PC-9 (cell line): Measurements from ENCODE around the gene CNKSR3. TPM values are rescaled to one million over a fixed set of nuclear protein-coding genes. Genes with fewer than 3 reads are reported as not detected.
A peak's percentile ranks its signal among the peaks of the same experiment; 100 is the strongest.

Experiments
- BruUV-seq: library from RNA; stranded (reverse); fragments of 400-500 nt; replicated peaks from 2 replicates; lab custom pipeline; 2021; lab: Mats Ljungman, UMichigan
- CTCF ChIA-PET: fragments of 300-600 bp; sonication (Branson Sonifier 250); formaldehyde crosslinking; loops from one replicate; lab custom pipeline; 2022; ENCODE audit warnings: antibody characterized with exemption; lab: Charles Lee
- POLR2A ChIA-PET: fragments of 300-600 bp; sonication (Branson Sonifier 250); formaldehyde crosslinking; loops from one replicate; lab custom pipeline; 2022; ENCODE audit warnings: antibody characterized with exemption; ENCODE audit not compliant: unreplicated experiment; lab: Charles Lee
- DNase-seq, 2 experiments: peaks; one replicate each; pipeline versions ENCODE4 v3.0.0 to v3.0.0-alpha.2; 2015 to 2022; ENCODE audit warnings: mixed read lengths in 1 of 2
- H2AFZ ChIP-seq: fragments of 200-600 bp; sonication (generic); 2 replicates; pipeline ENCODE4 v1.8.1; 2017; ENCODE audit warnings: antibody characterized with exemption
- H3F3A ChIP-seq: fragments of 200-600 bp; sonication (generic); 2 replicates; pipeline ENCODE4 v1.8.1; 2017; ENCODE audit warnings: antibody characterized with exemption, mild to moderate bottlenecking, low read depth; ENCODE audit not compliant: insufficient read depth
- H3K27ac ChIP-seq: fragments of 200-600 bp; sonication (generic); 2 replicates; pipeline ENCODE4 v1.6.1; 2016; ENCODE audit warnings: mixed run types
- H3K27me3 ChIP-seq: fragments of 200-600 bp; sonication (generic); 2 replicates; pipeline ENCODE4 v1.6.1; 2016; ENCODE audit warnings: low read depth, mixed run types; ENCODE audit not compliant: insufficient read depth
- H3K36me3 ChIP-seq: fragments of 200-600 bp; sonication (generic); 2 replicates; pipeline ENCODE4 v1.6.1; 2016; ENCODE audit warnings: low read depth, mixed run types
- H3K4me1 ChIP-seq: fragments of 200-600 bp; sonication (generic); replicated peaks from 2 replicates; pipeline ENCODE4 v1.6.1; 2016; ENCODE audit warnings: mixed run types; ENCODE audit not compliant: insufficient read depth
- H3K4me2 ChIP-seq: fragments of 200-600 bp; sonication (generic); 2 replicates; pipeline ENCODE4 v1.6.1; 2017; ENCODE audit warnings: mixed run types
- H3K4me3 ChIP-seq: fragments of 200-600 bp; sonication (generic); 2 replicates; pipeline ENCODE4 v1.6.1; 2016; ENCODE audit warnings: mixed run types
- H3K79me2 ChIP-seq: fragments of 200-600 bp; sonication (generic); 2 replicates; pipeline ENCODE4 v1.6.1; 2017; ENCODE audit warnings: low read depth, mixed run types
- H3K9me2 ChIP-seq: fragments of 200-600 bp; sonication (generic); 2 replicates; pipeline ENCODE4 v1.8.1; 2017; ENCODE audit warnings: mild to moderate bottlenecking; ENCODE audit not compliant: insufficient read depth
- H3K9me3 ChIP-seq: fragments of 200-600 bp; sonication (generic); 2 replicates; pipeline ENCODE4 v1.8.1; 2016; ENCODE audit warnings: low read depth; ENCODE audit not compliant: insufficient read depth
- H4K20me1 ChIP-seq: fragments of 200-600 bp; sonication (generic); 2 replicates; pipeline ENCODE4 v1.8.1; 2017; ENCODE audit not compliant: insufficient read depth
- CTCF ChIP-seq: fragments of 200-600 bp; sonication (generic); conservative IDR thresholded peaks from 2 replicates; pipeline ENCODE4 v1.6.1; 2017; ENCODE audit warnings: mixed run types, antibody characterized with exemption, mild to moderate bottlenecking, moderate library complexity
- EZH2 ChIP-seq: fragments of 200-600 bp; sonication (generic); IDR thresholded peaks from 2 replicates; pipeline ENCODE4 v1.8.0; 2017; ENCODE audit warnings: antibody characterized with exemption, low read depth
- intact Hi-C: fragments of 100-400 bp; cut with micrococcal nuclease; formaldehyde crosslinking; loops from one replicate; pipeline ENCODE4 v1.10.0; 2022; ENCODE audit not compliant: unreplicated experiment
- total RNA-seq: library from RNA; stranded (reverse); gene quantifications from 2 replicates; pipeline ENCODE4 v1.2.3, GENCODE V29; 2021

CNKSR3 gene
- total RNA-seq, 1 experiment from 2014 or later, result 4.7 TPM

GRCh38 chr6:154361476-154361875 is 149.0 kb downstream of the CNKSR3 start:
- Histone ChIP-seq H3K36me3 (no peaks in the 10 kb centered on the region), H3K9me3 (no peaks in the 10 kb centered on the region), H3K27ac (no peak overlapping the region), H3K79me2 (no peaks in the 10 kb centered on the region), H4K20me1 (no peaks in the 10 kb centered on the region), H3K9me2 (no peaks in the 10 kb centered on the region), H3F3A (no peaks in the 10 kb centered on the region), H3K4me1 (no peaks in the 10 kb centered on the region), H3K4me2 (no peak overlapping the region), H3K27me3 (no peaks in the 10 kb centered on the region), H2AFZ (no peak overlapping the region), H3K4me3 (no peak overlapping the region)
- no TSS peak for BruUV-seq
- no peak for DNase-seq
- no peak for TF ChIP-seq EZH2
- intact Hi-C loops, result no loop called here
- POLR2A ChIA-PET, result no interaction called here
- CTCF ChIA-PET, result no interaction called here

- no peak overlapping the region for H2AFZ ChIP-seq
- no peak overlapping the region for H3K27ac ChIP-seq
- no peaks in the 10 kb centered on the region for H3K9me3 ChIP-seq
- H3K36me3 ChIP-seq, result no peaks in the 10 kb centered on the region
- H3K4me1 ChIP-seq, result no peaks in the 10 kb centered on the region
- no peak for DNase-seq
- no peaks in the 10 kb centered on the region for H3K27me3 ChIP-seq
- ChIA-PET CTCF (no interaction called here), POLR2A (no interaction called here)
- H3F3A ChIP-seq, result no peaks in the 10 kb centered on the region
- H3K4me2 ChIP-seq, result no peak overlapping the region
- intact Hi-C loops, result no loop called here
- no peak for TF ChIP-seq CTCF
- no peak for TF ChIP-seq EZH2
- no peaks in the 10 kb centered on the region for H3K79me2 ChIP-seq
- H4K20me1 ChIP-seq, result no peaks in the 10 kb centered on the region
- H3K4me3 ChIP-seq, result no peak overlapping the region
- H3K9me2 ChIP-seq, result no peaks in the 10 kb centered on the region
- no TSS peak for BruUV-seq
These were observed 150.0 kb downstream of the CNKSR3 start for GRCh38 chr6:154360476-154360875.

- H3F3A ChIP-seq, result no peaks in the 10 kb centered on the region
- ChIA-PET POLR2A (no interaction called here), CTCF (no interaction called here)
- no TSS peak for BruUV-seq
- H3K4me1 ChIP-seq, result no peaks in the 10 kb centered on the region
- H3K27me3 ChIP-seq, result no peaks in the 10 kb centered on the region
- H2AFZ ChIP-seq, result no peak overlapping the region
- H3K4me2 ChIP-seq, result no peak overlapping the region
- no peak overlapping the region for H3K4me3 ChIP-seq
- H3K9me3 ChIP-seq, result no peaks in the 10 kb centered on the region
- H3K79me2 ChIP-seq, result no peaks in the 10 kb centered on the region
- no peaks in the 10 kb centered on the region for H3K9me2 ChIP-seq
- intact Hi-C loops, result loop anchor here (10.0 kb wide), 1 partner anchor 385 kb away; no protein-coding TSS in a partner anchor
- TF ChIP-seq EZH2 (no peak), CTCF (no peak)
- no peaks in the 10 kb centered on the region for H4K20me1 ChIP-seq
- peak in 1 of 2 experiments; percentile 39 for DNase-seq
- no peaks in the 10 kb centered on the region for H3K36me3 ChIP-seq
- H3K27ac ChIP-seq, result no peak overlapping the region
These were observed 150.8 kb downstream of the CNKSR3 start for GRCh38 chr6:154359679-154360078.

- POLR2A ChIA-PET, result no interaction called here
- H3K27ac ChIP-seq, result no peak overlapping the region
- no peaks in the 10 kb centered on the region for H3F3A ChIP-seq
- H3K27me3 ChIP-seq, result no peaks in the 10 kb centered on the region
- no peaks in the 10 kb centered on the region for H3K9me2 ChIP-seq
- no peaks in the 10 kb centered on the region for H3K4me1 ChIP-seq
- no TSS peak for BruUV-seq
- DNase-seq, result no peak
- H3K36me3 ChIP-seq, result no peaks in the 10 kb centered on the region
- no peaks in the 10 kb centered on the region for H4K20me1 ChIP-seq
- no peaks in the 10 kb centered on the region for H3K9me3 ChIP-seq
- intact Hi-C loops, result loop anchor here (10.0 kb wide), 1 partner anchor 384 kb away; no protein-coding TSS in a partner anchor
- H3K4me2 ChIP-seq, result no peak overlapping the region
- H3K4me3 ChIP-seq, result no peak overlapping the region
- CTCF ChIA-PET, result no interaction called here
- TF ChIP-seq EZH2 (no peak), CTCF (no peak)
- no peak overlapping the region for H2AFZ ChIP-seq
- no peaks in the 10 kb centered on the region for H3K79me2 ChIP-seq
These were observed 151.3 kb downstream of the CNKSR3 start for GRCh38 chr6:154359161-154359574.
